Measurements from ENCODE around the gene F10.
"Not testable (repeated sequence)": the region's sequence is repeated elsewhere in the genome, so short reads cannot be mapped to it uniquely, and the experiment has no call there.

The F10 gene

GRCh38 chr13:113102302-113102701 lies 20.3 kb upstream of the F10 start:
- DNase-seq (ENCODE audit: low read depth), result not testable (repeated sequence)

- no peak for DNase-seq (ENCODE audit: low read depth)
Measured at GRCh38 chr13:113102727-113103126, 19.9 kb upstream of the F10 start.

- no peak for DNase-seq (ENCODE audit: low read depth)
Measured at GRCh38 chr13:113103646-113104045, 19.0 kb upstream of the F10 start.

- no peak for DNase-seq (ENCODE audit: low read depth)
Measured at GRCh38 chr13:113105032-113105920, 17.3 kb upstream of the F10 start, which contains the start of gene F7. Gene F7 (plus strand): TSS chr13:113105791. CDS start chr13:113105842, 51 bp downstream.

- no peak for DNase-seq (ENCODE audit: low read depth)
Measured at GRCh38 chr13:113105921-113106452, 16.6 kb upstream of the F10 start.

GRCh38 chr13:113106711-113107351 lies 15.8 kb upstream of the F10 start:
- DNase-seq (ENCODE audit: low read depth), result no peak

- not testable (repeated sequence) for DNase-seq (ENCODE audit: low read depth)
Measured at GRCh38 chr13:113108521-113108920, 14.1 kb upstream of the F10 start.

GRCh38 chr13:113109151-113110047 lies 13.2 kb upstream of the F10 start:
- no peak for DNase-seq (ENCODE audit: low read depth)

- no peak for DNase-seq (ENCODE audit: low read depth)
Measured at GRCh38 chr13:113110048-113110851, 12.3 kb upstream of the F10 start.

GRCh38 chr13:113110852-113111315 lies 11.7 kb upstream of the F10 start:
- no peak for DNase-seq (ENCODE audit: low read depth)

- not testable (repeated sequence) for DNase-seq (ENCODE audit: low read depth)
Measured at GRCh38 chr13:113111821-113112220, 10.8 kb upstream of the F10 start.

GRCh38 chr13:113112475-113112874 lies 10.1 kb upstream of the F10 start:
- DNase-seq (ENCODE audit: low read depth), result not testable (repeated sequence)

- DNase-seq (ENCODE audit: low read depth), result no peak
Measured at GRCh38 chr13:113112893-113113845, 9.4 kb upstream of the F10 start.

- no peak for DNase-seq (ENCODE audit: low read depth)
Measured at GRCh38 chr13:113113846-113114271, 8.7 kb upstream of the F10 start.

- DNase-seq (ENCODE audit: low read depth), result no peak
Measured at GRCh38 chr13:113114511-113115362, 7.9 kb upstream of the F10 start.

GRCh38 chr13:113115363-113116205 lies 7.0 kb upstream of the F10 start:
- DNase-seq (ENCODE audit: low read depth), result no peak

GRCh38 chr13:113116206-113116800 lies 6.3 kb upstream of the F10 start:
- no peak for DNase-seq (ENCODE audit: low read depth)
